ENCODE results near the gene PDE4D. TPM values are rescaled to one million over a fixed set of nuclear protein-coding genes. Genes with fewer than 3 reads are reported as not detected.

The PDE4D gene
- total RNA-seq, result 31.1 and 41.0 TPM in 2 replicates

- peak; percentile 64 for DNase-seq
Measured at GRCh38 chr5:59893429-59894227, at the start of gene PDE4D. TSS of gene PDE4D (minus strand) at chr5:59893726.

GRCh38 chr5:59937633-59938032 is 44.1 kb upstream of the PDE4D start:
- no peak for DNase-seq

DNA sequence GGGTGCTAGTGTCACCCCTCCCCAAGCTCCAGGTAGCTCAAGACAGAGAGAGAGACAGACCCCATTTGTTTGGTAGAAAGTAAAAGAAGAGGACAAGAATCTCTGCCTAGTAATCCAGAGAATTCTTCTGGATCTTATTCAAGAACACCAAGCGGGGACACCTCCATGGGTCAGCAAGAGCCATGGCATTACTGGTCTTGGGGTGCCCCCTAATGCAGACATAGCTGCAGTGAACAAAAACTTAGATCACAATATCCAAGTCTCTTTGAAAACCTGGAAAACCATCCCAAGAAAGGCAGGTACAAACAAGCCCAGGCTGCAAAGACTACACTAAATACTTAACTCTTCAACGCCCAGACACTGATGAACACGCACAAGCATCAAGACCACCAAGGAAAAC is 29.9 kb upstream of the PDE4D start:
- DNase-seq, result peak; percentile 4

DNA sequence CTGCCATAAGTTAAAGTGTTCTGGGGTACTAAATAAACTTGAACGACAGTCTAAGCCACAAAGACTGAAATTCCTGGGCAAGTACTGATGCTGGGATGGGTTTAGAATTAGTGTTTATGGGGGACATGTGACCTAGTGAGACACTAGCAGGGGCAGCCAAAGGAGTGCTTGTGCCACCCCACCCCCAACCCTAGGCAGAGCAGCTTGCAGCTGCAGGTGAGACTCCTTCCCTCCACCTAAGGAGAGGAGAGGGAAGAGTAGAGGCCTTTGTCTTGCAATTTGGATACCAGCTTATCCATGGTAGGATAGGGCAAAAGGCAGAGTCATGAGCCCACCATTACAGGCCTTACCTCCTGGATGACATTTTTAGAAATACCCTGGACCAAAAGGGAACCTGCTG is 28.7 kb upstream of the PDE4D start:
- no peak for DNase-seq

DNA sequence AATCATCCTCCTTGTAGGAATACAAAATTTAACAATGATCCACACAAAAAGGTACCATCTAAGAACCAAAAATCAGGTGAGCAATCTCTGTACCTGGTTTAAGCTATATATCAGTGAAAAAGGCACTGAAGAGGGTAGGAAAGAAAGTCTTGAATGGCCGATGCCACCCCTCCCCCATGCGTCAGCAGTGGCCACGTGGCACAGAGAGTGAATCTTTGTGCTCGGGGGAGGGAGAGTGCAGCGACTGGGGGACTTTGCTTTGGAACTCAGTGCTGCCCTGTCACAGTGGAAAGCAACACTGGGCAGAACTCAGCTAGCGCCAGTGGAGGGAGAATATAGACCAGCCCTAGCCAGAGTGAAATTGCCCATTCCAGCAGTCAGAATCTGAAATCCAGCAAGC is 28.3 kb upstream of the PDE4D start:
- no peak for DNase-seq

DNA sequence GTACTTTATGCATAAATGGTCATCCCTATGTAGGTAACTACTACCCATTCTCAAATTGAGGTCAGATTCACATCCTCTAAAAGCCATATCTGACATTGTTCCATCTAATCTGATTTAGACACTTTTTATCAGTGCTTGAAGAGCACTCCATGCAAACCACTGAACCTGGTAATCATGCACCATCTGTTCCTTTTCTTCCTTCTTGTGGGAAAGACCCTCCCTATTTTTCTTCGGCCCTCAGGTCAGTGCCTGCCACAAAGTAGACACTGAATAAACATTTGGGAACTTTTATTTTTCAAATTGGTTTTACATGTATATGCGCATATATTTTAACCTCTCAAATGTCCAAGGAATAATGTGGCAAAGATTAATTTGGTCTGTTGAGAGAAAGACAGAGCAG is 26.0 kb upstream of the PDE4D start:
- DNase-seq, result no peak

- no peak for DNase-seq
Measured at GRCh38 chr5:59917121-59917520, 23.6 kb upstream of the PDE4D start.

- no peak for DNase-seq
Measured at GRCh38 chr5:59905188-59905587, 11.7 kb upstream of the PDE4D start.

DNA sequence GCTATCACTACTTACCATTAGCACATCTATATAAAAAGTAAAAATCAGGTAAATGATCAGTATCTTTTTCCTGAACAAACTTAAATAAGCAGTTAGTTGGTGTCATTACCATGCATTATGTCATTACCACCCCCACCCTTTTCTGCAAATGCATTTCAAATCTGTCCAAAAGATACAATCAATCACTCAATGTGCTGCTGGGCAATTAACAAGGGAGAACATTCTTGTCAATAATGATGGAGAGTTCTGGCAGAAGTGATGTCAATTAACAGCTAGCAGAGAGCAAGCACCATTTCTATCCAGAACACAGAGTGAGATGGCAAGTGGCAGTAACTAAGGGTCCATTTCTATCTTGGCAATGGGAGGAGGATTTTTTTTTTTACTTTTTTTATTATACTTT is 3.5 kb upstream of the PDE4D start:
- no peak for DNase-seq

DNA sequence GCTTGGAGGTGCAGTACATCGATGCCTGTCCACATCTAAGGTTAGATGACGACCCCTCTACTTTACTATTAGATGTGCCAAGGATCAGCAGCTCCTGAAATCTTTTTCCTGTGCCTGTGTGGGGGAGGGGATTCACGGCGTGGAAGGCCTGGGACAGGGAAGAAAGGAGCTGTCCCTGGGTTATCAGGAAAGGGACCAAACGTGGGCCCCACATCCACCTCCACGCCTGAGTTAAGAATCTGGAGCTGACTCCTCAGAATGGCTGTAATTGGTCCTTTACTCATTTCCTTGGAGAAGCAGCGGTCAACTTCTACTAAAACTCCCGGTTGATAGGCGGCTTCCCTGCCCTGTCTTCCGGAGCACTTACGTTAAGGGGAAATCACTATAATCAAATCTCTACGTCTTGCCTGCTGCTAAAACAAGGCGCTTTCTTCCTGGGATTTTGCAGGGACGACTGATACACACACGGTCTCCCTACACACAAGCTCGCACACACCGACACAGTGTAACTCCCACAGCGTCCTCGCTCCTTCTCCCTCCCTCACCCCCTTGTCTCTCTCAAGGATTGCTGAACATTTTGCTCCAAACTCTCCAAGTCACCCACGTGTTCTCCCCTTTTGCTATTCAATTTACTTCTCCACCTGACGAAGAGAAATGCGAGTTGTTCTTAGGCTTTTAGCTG is 1.4 kb downstream of the PDE4D start:
- DNase-seq, result no peak

DNA sequence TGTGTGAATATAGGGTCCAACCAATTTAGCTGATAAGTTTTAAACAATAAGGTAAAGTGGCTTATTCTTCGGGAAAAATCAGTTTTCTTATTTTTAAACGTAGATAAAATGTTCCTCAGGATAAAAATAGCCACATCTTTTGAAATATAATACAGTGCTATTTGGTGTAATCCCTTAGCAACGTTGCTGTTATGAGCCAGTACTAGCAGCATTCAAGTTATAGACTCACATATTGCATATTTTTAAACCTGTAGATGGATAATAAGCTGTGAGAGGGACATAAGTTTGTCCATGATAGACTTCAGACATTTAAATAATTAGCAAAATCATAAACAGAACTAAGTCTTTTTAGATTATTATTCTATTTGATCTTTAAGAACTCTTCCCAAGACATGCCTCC is 6.3 kb downstream of the PDE4D start:
- DNase-seq, result no peak

DNA sequence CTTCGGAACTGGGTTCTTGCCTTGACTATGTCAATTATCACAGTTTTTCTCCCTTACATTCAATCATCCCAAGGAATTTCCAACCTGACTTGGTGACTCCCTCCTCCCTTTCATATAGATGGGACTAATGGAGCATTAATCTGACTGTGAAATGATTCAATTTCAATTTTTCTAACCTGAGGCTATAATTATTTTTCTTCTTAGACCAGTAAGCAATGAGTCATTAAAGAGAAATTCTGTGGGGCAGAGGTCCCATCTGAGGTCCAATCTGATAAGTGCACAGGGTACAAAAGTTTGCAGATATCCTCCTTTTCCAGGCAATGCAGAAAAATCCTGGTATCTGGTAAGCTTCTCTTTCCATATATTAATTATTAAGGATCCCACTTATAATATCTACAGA is 18.9 kb downstream of the PDE4D start:
- no peak for DNase-seq

GRCh38 chr5:59873113-59873512 is 20.4 kb downstream of the PDE4D start:
- DNase-seq, result no peak

DNA sequence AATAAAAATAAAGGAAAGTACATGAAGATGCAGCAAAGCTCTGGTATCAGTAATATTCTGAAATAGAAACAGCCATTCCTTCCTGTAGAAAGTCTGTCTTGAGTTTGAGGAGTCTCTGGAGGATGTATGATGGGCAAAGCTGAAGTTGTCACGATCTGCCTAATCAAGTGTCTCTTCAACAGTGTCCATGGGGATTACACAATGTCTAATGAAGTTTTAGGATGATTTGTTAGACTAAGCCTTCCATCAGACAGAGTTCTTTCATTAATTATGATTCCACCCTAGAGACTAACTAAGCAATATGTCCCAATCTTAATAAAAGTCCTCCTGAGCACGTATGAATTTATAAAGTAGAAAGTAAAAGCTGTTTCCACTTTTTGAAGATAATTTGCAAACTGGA is 26.9 kb downstream of the PDE4D start:
- no peak for DNase-seq

- DNase-seq, result no peak
Measured at GRCh38 chr5:59864718-59865117, 28.8 kb downstream of the PDE4D start.

DNA sequence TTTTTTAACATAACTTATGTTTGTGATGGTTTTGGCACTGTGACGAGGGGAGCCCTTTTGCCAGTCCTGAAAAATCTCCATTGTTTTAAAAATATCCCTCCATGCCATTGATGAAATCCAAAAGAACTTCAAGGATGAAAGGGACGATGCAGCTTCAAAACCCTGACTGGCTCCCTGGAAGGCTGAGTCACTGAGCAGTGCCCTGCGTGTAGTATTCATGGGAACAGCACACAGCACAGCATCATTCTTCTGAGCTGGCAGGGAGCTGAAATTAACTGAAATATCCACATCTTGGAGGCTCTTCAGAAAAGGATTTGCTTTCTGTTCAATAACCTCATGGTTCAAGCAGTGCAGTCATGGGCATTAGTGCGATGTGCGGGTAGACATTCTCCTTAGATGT is 29.7 kb downstream of the PDE4D start:
- no peak for DNase-seq

- no peak for DNase-seq
Measured at GRCh38 chr5:59856358-59856757, 37.2 kb downstream of the PDE4D start.

- no peak for DNase-seq
Measured at GRCh38 chr5:59850766-59851165, 42.8 kb downstream of the PDE4D start.

- no peak for DNase-seq
Measured at GRCh38 chr5:59847586-59847985, 45.9 kb downstream of the PDE4D start.

DNA sequence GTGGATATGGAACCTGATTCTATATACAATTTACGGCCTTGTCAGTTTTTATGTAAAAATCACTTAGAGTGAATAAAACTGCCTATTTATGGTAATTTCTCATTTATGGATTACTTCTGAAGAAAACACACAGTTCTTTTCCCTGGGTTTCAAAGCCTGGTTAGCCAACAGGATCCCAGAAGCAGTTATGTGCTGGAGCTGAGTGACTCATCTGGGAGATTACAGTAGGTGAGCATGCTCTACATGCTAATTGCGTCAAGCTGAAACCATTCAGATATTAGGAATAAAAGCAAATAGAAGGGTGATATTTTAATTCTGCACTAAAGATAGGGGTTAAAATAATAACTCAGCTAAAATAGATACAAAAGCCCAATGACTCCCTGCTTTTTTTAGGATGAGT is 47.8 kb downstream of the PDE4D start:
- no peak for DNase-seq

- DNase-seq, result no peak
Measured at GRCh38 chr5:59843511-59844213, 49.9 kb downstream of the PDE4D start.

DNA sequence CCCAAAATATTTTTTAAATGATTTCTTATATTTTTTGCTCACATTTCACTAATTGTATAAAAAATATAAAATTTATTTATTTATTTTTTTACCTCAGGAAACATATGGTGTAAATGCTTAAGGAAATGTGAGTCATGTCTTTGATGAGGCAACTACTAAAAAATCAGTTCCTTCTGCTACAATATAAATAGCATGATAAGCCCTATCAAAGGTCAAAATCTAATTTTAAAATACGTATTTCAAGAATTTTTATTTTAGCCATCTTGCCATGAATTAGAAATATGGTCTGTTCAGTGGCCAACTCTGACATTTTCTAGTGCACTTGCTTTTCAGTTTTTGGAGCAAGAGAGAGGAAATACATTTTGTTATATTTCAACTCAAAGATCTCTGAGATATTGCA is 50.5 kb downstream of the PDE4D start:
- DNase-seq, result peak; percentile 48

- peak; percentile 5 for DNase-seq
Measured at GRCh38 chr5:59840200-59840601, 53.3 kb downstream of the PDE4D start.

- no peak for DNase-seq
Measured at GRCh38 chr5:59838989-59839388, 54.5 kb downstream of the PDE4D start.

All from dermis blood vessel endothelial cell (primary cell).